K562 (cell line): Measurements from ENCODE around the gene RHOT1. TPM values are rescaled to one million over a fixed set of nuclear protein-coding genes. Genes with fewer than 3 reads are reported as not detected.

Source experiments
- CREM ChIP-seq: IDR thresholded peaks from 2 replicates; pipeline ENCODE4 v1.6.1; 2014; ENCODE audit warnings: antibody characterized with exemption, low read depth
- E2F8 ChIP-seq: fragments of 450-650 bp; IDR thresholded peaks from 2 replicates; pipeline ENCODE4 v1.7.1; 2018; ENCODE audit warnings: mild to moderate bottlenecking, low read depth; ENCODE audit not compliant: partially characterized antibody
- ESRRA ChIP-seq: fragments of 450-650 bp; IDR thresholded peaks from 2 replicates; pipeline ENCODE4 v1.6.1; 2014; ENCODE audit warnings: low read depth, mild to moderate bottlenecking, moderate library complexity, borderline replicate concordance
- GATA2 ChIP-seq: sonication (generic); formaldehyde crosslinking; IDR thresholded peaks from 2 replicates; pipeline ENCODE4 v1.4.0; 2020; ENCODE audit warnings: mild to moderate bottlenecking, missing genetic modification reagents
- HDGF ChIP-seq: fragments of 450-650 bp; IDR thresholded peaks from 2 replicates; pipeline ENCODE4 v1.6.1; 2016
- HNRNPK ChIP-seq: fragments of 200-400 bp; formaldehyde crosslinking; IDR thresholded peaks from one replicate; pipeline ENCODE4 v1.6.1; 2018; ENCODE audit warnings: mild to moderate bottlenecking, low read depth, low read length; ENCODE audit not compliant: poor library complexity, severe bottlenecking
- IFI16 ChIP-seq: fragments of 250-450 bp; sonication (Bioruptor Pico); IDR thresholded peaks from 2 replicates; pipeline ENCODE4 v2.1.2; 2022; ENCODE audit warnings: mild to moderate bottlenecking, inconsistent platforms
- KLF10 ChIP-seq: fragments of 250-450 bp; sonication (Bioruptor Pico); IDR thresholded peaks from 2 replicates; pipeline ENCODE4 v1.6.1; 2021; ENCODE audit warnings: matching md5 sums
- MAX ChIP-seq: sonication (generic); formaldehyde crosslinking; IDR thresholded peaks from 2 replicates; pipeline ENCODE4 v1.9.0; 2022; ENCODE audit warnings: mild to moderate bottlenecking, missing genetic modification reagents
- NFIC ChIP-seq: fragments of 450-650 bp; IDR thresholded peaks from 2 replicates; pipeline ENCODE4 v1.6.1; 2017; ENCODE audit warnings: mild to moderate bottlenecking, inconsistent platforms
- NRF1 ChIP-seq, 2 experiments: fragments of 450-650 bp; IDR thresholded peaks in 1 of 2; conservative IDR thresholded peaks in 1 of 2; 2 replicates each; pipeline ENCODE4 v1.6.1; 2014; ENCODE audit warnings: mild to moderate bottlenecking in 2 of 2
- POU5F1 ChIP-seq: fragments of 150-350 bp; IDR thresholded peaks from 2 replicates; pipeline ENCODE4 v1.6.1; 2014; ENCODE audit warnings: borderline replicate concordance, low read length, low read depth, mild to moderate bottlenecking; ENCODE audit not compliant: partially characterized antibody
- RBBP5 ChIP-seq: fragments of 200-600 bp; sonication (generic); IDR thresholded peaks from 2 replicates; pipeline ENCODE4 v1.6.1; 2012; ENCODE audit warnings: borderline replicate concordance, mild to moderate bottlenecking, low read length, control low read depth, inconsistent platforms; ENCODE audit not compliant: insufficient read depth, poor library complexity, severe bottlenecking
- RBM14 ChIP-seq: fragments of 200-400 bp; formaldehyde crosslinking; IDR thresholded peaks from 2 replicates; pipeline ENCODE4 v1.6.1; 2018; ENCODE audit warnings: low read depth, mild to moderate bottlenecking, low read length, moderate library complexity, borderline replicate concordance; ENCODE audit not compliant: insufficient read depth
- RFX1 ChIP-seq: fragments of 450-650 bp; IDR thresholded peaks from 2 replicates; pipeline ENCODE4 v1.6.1; 2016; ENCODE audit warnings: mild to moderate bottlenecking, moderate library complexity
- TAF1 ChIP-seq: IDR thresholded peaks from 2 replicates; pipeline ENCODE4 v1.6.1; 2011; ENCODE audit warnings: mild to moderate bottlenecking, low read length, moderate library complexity; ENCODE audit not compliant: insufficient read depth, control insufficient read depth, severe bottlenecking; ENCODE audit errors: extremely low read depth
- TRIM28 ChIP-seq: fragments of 450-650 bp; IDR thresholded peaks from 2 replicates; pipeline ENCODE4 v1.6.1; 2017
- XRCC3 ChIP-seq: fragments of 450-650 bp; IDR thresholded peaks from 2 replicates; pipeline ENCODE4 v1.6.1; 2017; ENCODE audit warnings: mild to moderate bottlenecking, moderate library complexity
- YBX1 ChIP-seq: fragments of 450-650 bp; IDR thresholded peaks from 2 replicates; pipeline ENCODE4 v1.7.1; 2016; ENCODE audit warnings: mild to moderate bottlenecking
- YY1 ChIP-seq, 3 experiments: IDR thresholded peaks; 2 replicates each; pipeline ENCODE4 v1.6.1; 2011; ENCODE audit warnings: low read length in 2 of 3, mild to moderate bottlenecking in 2 of 3, moderate library complexity in 2 of 3, borderline replicate concordance in 1 of 3, control low read depth in 1 of 3, low read depth in 1 of 3; ENCODE audit not compliant: insufficient read depth in 3 of 3, insufficient replicate concordance in 2 of 3, control insufficient read depth in 1 of 3, insufficient read length in 1 of 3; ENCODE audit errors: extremely low read depth in 1 of 3
- ZC3H11A ChIP-seq: IDR thresholded peaks from 2 replicates; pipeline ENCODE4 v1.6.1; 2012; ENCODE audit warnings: low read depth, low read length, improper control_type of control experiment
- ZKSCAN8 ChIP-seq: fragments of 200-800 bp; sonication (Bioruptor generic); IDR thresholded peaks from 2 replicates; pipeline ENCODE4 v1.6.1; 2016; ENCODE audit warnings: missing genetic modification characterization, missing compliant biosample characterization
- ZNF24 ChIP-seq: fragments of 450-650 bp; IDR thresholded peaks from 2 replicates; pipeline ENCODE4 v1.6.1; 2016
- ZNF395 ChIP-seq: fragments of 200-800 bp; sonication (Bioruptor generic); IDR thresholded peaks from 2 replicates; pipeline ENCODE4 v1.6.1; 2017; ENCODE audit warnings: missing genetic modification characterization, missing compliant biosample characterization
- polyA plus RNA-seq, 8 experiments: library from polyadenylated mRNA; depleted of rRNA in 4 of 8; stranded (reverse) in 5 of 8; unstranded in 3 of 8; fragments of >200 nt; fragmentation: Nextera tagmentation in 2 of 8; fragmentation: Illumina TruSeq in 1 of 8; extraction: Ambion mirVana in 2 of 8; extraction: Trizol in 1 of 8; gene quantifications; 2 replicates each; pipeline versions ENCODE4 v1.2.1 to v1.2.3, GENCODE V29; 2011 to 2014; ENCODE audit warnings: inconsistent platforms in 1 of 8, missing spikeins in 1 of 8
- total RNA-seq, 7 experiments: library from RNA; depleted of rRNA in 6 of 7; stranded (reverse); fragments of >200 nt in 6 of 7; fragmentation: Illumina TruSeq in 2 of 7; extraction: Trizol in 2 of 7; gene quantifications; 2 replicates each; pipeline versions ENCODE4 v1.2.1 to v1.2.3, GENCODE V29; 2011 to 2021; ENCODE audit warnings: low replicate concordance in 1 of 7

Gene RHOT1
- total and polyA plus RNA-seq, 9 of the 15 experiments (the other 6 are each of a cell fraction or from before 2014, with no cell fraction given), result 23.0 to 101 (median 32.2) TPM

- no peak for TF ChIP-seq ZNF24
- TF ChIP-seq NFIC, result no peak
- TF ChIP-seq POU5F1, result no peak
- TF ChIP-seq MAX, result 0 out of 2 replicates have a peak, but pooled peaks have one; percentile 31
- TF ChIP-seq RFX1, result no peak
- TF ChIP-seq ESRRA, result 0 out of 2 replicates have a peak, but pooled peaks have one; percentile 39
- no peak for TF ChIP-seq KLF10 (CRISPR knock-in tag)
- TF ChIP-seq RBBP5, result peak; percentile 77
- TF ChIP-seq ZC3H11A, result no peak
- TF ChIP-seq CREM, result peak; percentile 43; the same call in 1 of the 2 replicates
- peak; percentile 54; the same call in 1 of the 2 replicates for TF ChIP-seq GATA2 (CRISPR knock-in tag)
- no peak for TF ChIP-seq ZKSCAN8 (CRISPR knock-in tag)
- no peak for TF ChIP-seq E2F8
- peak in 1 of 3 experiments; percentile 3 for TF ChIP-seq YY1 (IDR thresholded peaks at IDR 0.05; ENCODE audit: borderline replicate concordance in 1 of 3, control insufficient read depth in 1 of 3, extremely low read depth in 1 of 3, insufficient read depth in 3 of 3, insufficient read length in 1 of 3, insufficient replicate concordance in 2 of 3, low read depth in 1 of 3, low read length in 2 of 3)
- no peak for TF ChIP-seq IFI16 (CRISPR knock-in tag)
- no peak for TF ChIP-seq HNRNPK
- TF ChIP-seq ZNF395 (CRISPR knock-in tag), result no peak
- no peak for TF ChIP-seq RBM14
- TF ChIP-seq TAF1, result peak; percentile 40
- TF ChIP-seq XRCC3, result no peak
- TF ChIP-seq NRF1 (conservative IDR thresholded peaks at IDR 0.05 in 1 of 2, IDR thresholded peaks at IDR 0.05 in 1 of 2), result peak; percentile 90 to 91
- no peak for TF ChIP-seq HDGF
- TF ChIP-seq YBX1, result no peak
- no peak for TF ChIP-seq TRIM28
Measured at GRCh38 chr17:32127158-32127897, 15.0 kb upstream of the RHOT1 start (continued).
